MM.1S (cell line): Measurements from ENCODE around the gene ZMYND10.

ENCODE experiments used
- DNase-seq: peaks from one replicate; pipeline ENCODE4 v3.0.0-alpha.2; 2015
- H2AFZ ChIP-seq: fragments of 300-600 bp; sonication (generic); 2 replicates; pipeline ENCODE4 v1.6.0; 2016; ENCODE audit warnings: antibody characterized with exemption, low read length
- H3F3A ChIP-seq: fragments of 300-600 bp; sonication (generic); 2 replicates; pipeline ENCODE4 v1.6.1; 2016; ENCODE audit warnings: mild to moderate bottlenecking, antibody characterized with exemption, low read length, moderate library complexity, mixed read lengths; ENCODE audit not compliant: insufficient read depth
- H3K27ac ChIP-seq: fragments of 300-600 bp; sonication (generic); 2 replicates; pipeline ENCODE4 v1.5.1; 2016; ENCODE audit warnings: mild to moderate bottlenecking, low read length
- H3K27me3 ChIP-seq: fragments of 300-600 bp; sonication (generic); replicated peaks from 2 replicates; pipeline ENCODE4 v1.6.0; 2016; ENCODE audit warnings: low read length; ENCODE audit not compliant: insufficient read depth
- H3K36me3 ChIP-seq: fragments of 300-600 bp; sonication (generic); replicated peaks from 2 replicates; pipeline ENCODE4 v1.6.1; 2016; ENCODE audit warnings: mild to moderate bottlenecking, low read length, mixed read lengths; ENCODE audit not compliant: insufficient read depth
- H3K4me1 ChIP-seq: fragments of 300-600 bp; sonication (generic); 2 replicates; pipeline ENCODE4 v1.6.1; 2016; ENCODE audit warnings: low read length, mixed read lengths
- H3K4me2 ChIP-seq: fragments of 300-600 bp; sonication (generic); 2 replicates; pipeline ENCODE4 v1.6.0; 2016; ENCODE audit warnings: low read depth, low read length
- H3K4me3 ChIP-seq: fragments of 300-600 bp; sonication (generic); 2 replicates; pipeline ENCODE4 v1.5.1; 2016; ENCODE audit warnings: low read length, mixed read lengths
- H3K79me2 ChIP-seq: fragments of 300-600 bp; sonication (generic); 2 replicates; pipeline ENCODE4 v1.6.1; 2016; ENCODE audit warnings: mixed run types, low read length, mixed read lengths
- H3K9ac ChIP-seq: fragments of 300-600 bp; sonication (generic); 2 replicates; pipeline ENCODE4 v1.6.1; 2016; ENCODE audit warnings: low read length, mixed read lengths
- H3K9me2 ChIP-seq: fragments of 300-600 bp; sonication (generic); replicated peaks from 2 replicates; pipeline ENCODE4 v1.6.1; 2016; ENCODE audit warnings: mild to moderate bottlenecking, low read length, mixed read lengths; ENCODE audit not compliant: insufficient read depth
- H3K9me3 ChIP-seq: fragments of 300-600 bp; sonication (generic); replicated peaks from 2 replicates; pipeline ENCODE4 v1.6.1; 2016; ENCODE audit warnings: mild to moderate bottlenecking, low read length, mixed read lengths; ENCODE audit not compliant: insufficient read depth
- H4K20me1 ChIP-seq: fragments of 300-600 bp; sonication (generic); 2 replicates; pipeline ENCODE4 v1.6.1; 2016; ENCODE audit warnings: mild to moderate bottlenecking, low read length, moderate library complexity, mixed read lengths; ENCODE audit not compliant: insufficient read depth
- EZH2 ChIP-seq: fragments of 300-600 bp; sonication (generic); optimal IDR thresholded peaks from 2 replicates; pipeline ENCODE3; 2017; ENCODE audit warnings: low read depth, mild to moderate bottlenecking, antibody characterized with exemption, low read length, mixed read lengths
- EZH2phosphoT487 ChIP-seq: fragments of 300-600 bp; sonication (generic); IDR thresholded peaks from 2 replicates; pipeline ENCODE4 v1.6.1; 2018; ENCODE audit warnings: antibody characterized with exemption, low read length
- TF ChIP-seq, protein P1 (sequence below): fragments of 300-600 bp; sonication (generic); IDR thresholded peaks from 2 replicates; pipeline ENCODE4 v1.5.1; 2016; ENCODE audit warnings: antibody characterized with exemption, low read length, mixed read lengths

Gene ZMYND10

DNA sequence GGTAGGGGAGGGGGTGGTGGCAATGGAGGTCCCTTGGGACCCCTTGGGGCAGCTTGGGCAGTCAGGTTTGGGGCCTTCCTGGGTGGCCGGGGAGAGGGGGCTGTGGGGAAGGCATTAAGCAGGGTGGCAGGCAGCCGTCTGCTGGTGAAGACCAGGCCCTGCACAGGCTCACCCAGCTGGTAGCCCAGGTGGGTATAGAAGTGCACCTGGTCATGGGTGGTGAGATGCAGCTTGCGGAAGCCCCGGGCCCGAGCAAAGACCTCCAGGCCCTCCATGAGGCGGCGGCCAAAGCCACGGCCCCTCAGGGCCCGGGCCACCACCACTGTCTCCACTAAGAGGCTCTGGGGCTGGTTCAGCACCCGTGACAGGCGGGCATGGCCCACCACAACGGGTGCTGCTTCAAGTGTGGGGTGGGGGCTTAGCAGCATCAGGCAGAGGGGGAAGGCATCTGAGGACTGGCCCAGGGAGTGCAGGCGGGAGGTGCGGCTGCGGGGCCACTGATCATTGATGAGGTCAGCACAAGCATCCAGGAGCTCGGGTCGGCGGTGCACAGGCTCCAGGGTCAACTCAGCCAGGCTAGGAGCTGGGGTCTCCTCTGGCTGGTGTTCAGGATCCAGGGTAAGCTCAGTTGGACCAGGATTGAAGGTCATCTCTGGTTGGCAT is 48.7 kb downstream of the ZMYND10 start:
- DNase-seq: no peak
- Histone ChIP-seq H3K4me2 (no peak overlapping the region), H4K20me1 (no peaks in the 10 kb centered on the region), H3K27me3 (no peaks in the 10 kb centered on the region), H3K9me2 (no peaks in the 10 kb centered on the region), H3K36me3 (no peaks in the 10 kb centered on the region), H3K9me3 (no peaks in the 10 kb centered on the region), H3K79me2 (peaks cover 14% of the 10 kb centered on the region), H3K27ac (no peak overlapping the region), H3K4me1 (peaks cover 17% of the 10 kb centered on the region), H2AFZ (no peak overlapping the region), H3K9ac (no peak overlapping the region), H3F3A (peaks cover 4% of the 10 kb centered on the region; the same call in 1 of the 2 replicates), H3K4me3 (no peak overlapping the region)
- TF ChIP-seq, protein P1, sequence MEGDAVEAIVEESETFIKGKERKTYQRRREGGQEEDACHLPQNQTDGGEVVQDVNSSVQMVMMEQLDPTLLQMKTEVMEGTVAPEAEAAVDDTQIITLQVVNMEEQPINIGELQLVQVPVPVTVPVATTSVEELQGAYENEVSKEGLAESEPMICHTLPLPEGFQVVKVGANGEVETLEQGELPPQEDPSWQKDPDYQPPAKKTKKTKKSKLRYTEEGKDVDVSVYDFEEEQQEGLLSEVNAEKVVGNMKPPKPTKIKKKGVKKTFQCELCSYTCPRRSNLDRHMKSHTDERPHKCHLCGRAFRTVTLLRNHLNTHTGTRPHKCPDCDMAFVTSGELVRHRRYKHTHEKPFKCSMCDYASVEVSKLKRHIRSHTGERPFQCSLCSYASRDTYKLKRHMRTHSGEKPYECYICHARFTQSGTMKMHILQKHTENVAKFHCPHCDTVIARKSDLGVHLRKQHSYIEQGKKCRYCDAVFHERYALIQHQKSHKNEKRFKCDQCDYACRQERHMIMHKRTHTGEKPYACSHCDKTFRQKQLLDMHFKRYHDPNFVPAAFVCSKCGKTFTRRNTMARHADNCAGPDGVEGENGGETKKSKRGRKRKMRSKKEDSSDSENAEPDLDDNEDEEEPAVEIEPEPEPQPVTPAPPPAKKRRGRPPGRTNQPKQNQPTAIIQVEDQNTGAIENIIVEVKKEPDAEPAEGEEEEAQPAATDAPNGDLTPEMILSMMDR: no peak
- TF ChIP-seq EZH2 (no peak), EZH2phosphoT487 (no peak)

DNA sequence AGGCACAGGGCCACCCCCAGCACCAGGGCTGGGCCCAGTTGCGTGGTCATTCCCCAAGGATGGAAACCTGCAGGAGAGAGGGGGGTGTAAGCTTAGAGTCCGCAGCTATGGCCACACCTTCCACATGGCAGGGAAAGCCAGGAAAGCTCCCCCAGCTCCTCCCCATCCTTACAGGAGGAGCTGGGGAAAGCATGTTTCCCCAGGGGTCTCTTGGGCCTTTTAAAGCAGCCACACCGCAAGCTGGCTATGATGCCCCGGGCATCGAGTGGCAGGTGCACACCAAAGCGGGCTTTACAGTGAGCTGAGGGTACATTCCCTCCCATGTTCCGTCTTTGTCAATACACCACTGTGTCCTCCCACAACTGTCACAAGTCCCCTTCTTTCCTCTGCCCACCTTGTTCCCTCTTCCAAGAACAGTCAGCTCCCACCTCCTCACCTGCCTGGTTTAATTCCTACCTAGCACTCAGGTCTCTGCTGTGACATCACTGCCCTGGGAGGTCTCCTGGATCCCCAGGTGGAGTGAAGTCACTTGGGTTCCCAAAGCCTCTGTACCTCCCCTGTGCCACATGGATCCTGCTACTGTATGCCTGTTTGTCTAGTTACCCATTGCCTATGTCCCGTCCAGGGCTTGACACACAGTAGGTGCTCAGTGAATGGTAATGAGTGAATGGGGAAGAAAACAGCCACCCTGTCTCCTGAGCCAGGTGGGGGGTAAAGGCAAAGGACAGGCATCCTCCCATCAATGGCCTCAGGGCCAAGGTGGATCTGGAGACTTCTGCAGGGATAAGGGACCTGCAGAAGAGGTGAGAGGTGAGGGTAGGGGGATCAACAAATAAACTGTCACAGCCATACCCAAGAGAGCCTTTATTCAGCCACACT is 49.7 kb downstream of the ZMYND10 start:
- Histone ChIP-seq H3K27me3 (no peaks in the 10 kb centered on the region), H3K79me2 (peaks cover 25% of the 10 kb centered on the region), H2AFZ (no peak overlapping the region), H3K4me1 (peaks cover 17% of the 10 kb centered on the region), H4K20me1 (no peaks in the 10 kb centered on the region), H3K27ac (no peak overlapping the region), H3K9me3 (no peaks in the 10 kb centered on the region), H3F3A (peaks cover 4% of the 10 kb centered on the region; the same call in 1 of the 2 replicates), H3K9ac (no peak overlapping the region), H3K4me2 (no peak overlapping the region), H3K9me2 (no peaks in the 10 kb centered on the region), H3K4me3 (no peak overlapping the region), H3K36me3 (no peaks in the 10 kb centered on the region)
- no peak for DNase-seq
- TF ChIP-seq EZH2phosphoT487: no peak
- TF ChIP-seq, protein P1: no peak
- no peak for TF ChIP-seq EZH2

DNA sequence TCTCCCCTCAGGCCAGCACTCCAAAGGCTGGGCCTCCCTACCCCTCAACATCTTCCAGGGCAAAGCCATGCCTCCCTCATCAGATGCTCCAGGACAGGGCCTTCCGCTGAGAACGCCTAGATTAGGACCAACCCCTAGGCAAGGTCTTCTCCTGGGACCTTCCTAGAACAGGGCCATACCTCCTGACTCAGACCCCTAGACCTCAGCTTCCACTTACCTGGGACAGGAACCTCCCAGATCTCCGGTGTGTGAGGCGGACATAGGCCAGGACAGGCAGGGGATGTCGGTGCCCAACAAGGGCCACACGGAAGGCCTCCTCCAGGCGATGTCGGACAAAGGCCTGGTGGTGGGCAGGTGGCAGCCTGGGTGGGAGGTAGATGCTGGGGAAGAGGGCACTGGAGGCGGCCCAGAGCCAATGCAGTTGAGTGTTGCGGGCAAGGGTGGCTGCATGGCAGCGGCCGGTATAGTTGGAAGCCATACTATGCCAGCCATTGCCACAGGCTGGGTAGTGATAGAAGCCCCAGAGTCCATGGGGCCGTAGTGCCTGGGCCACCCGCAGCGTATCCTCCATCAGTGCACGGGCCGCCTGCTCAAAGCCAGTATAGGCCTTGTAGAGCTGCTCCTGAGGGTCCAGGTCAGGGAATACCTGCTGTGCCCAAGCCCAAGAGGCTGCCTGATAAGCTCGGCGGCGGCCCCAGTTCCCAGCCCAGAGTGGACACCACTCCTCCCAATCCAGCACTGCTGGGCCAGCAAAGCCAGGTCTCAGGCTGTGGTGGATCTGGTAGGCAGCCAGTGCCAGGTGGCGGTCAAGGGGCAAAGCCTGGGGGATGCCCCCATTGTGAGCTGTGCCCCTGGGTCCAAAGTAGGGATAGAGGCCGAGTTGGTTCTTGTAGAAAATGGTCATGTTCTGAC is 50.8 kb downstream of the ZMYND10 start:
- no peak overlapping the region for H3K4me3 ChIP-seq

More for the DNA sequence above, 50.8 kb downstream of the ZMYND10 start:
- Histone ChIP-seq H3K9me2 (no peaks in the 10 kb centered on the region), H3K9ac (no peak overlapping the region), H3K27me3 (no peaks in the 10 kb centered on the region), H3K79me2 (peaks cover 32% of the 10 kb centered on the region), H3F3A (peaks cover 4% of the 10 kb centered on the region; the same call in 1 of the 2 replicates), H3K9me3 (no peaks in the 10 kb centered on the region), H4K20me1 (no peaks in the 10 kb centered on the region), H3K36me3 (peaks cover 2% of the 10 kb centered on the region; the same call in 1 of the 2 replicates), H3K4me2 (no peak overlapping the region), H3K4me1 (peaks cover 11% of the 10 kb centered on the region), H3K27ac (no peak overlapping the region), H2AFZ (no peak overlapping the region)
- TF ChIP-seq, protein P1: no peak
- TF ChIP-seq EZH2 (no peak), EZH2phosphoT487 (no peak)
- no peak for DNase-seq
